ENCODE data around the gene GTF2F2.

GRCh38 chr13:45258334-45258675, 138.0 kb downstream of the GTF2F2 start:
- TF ChIP-seq POLR2AphosphoS5 (IDR thresholded peaks at IDR 0.05) (no peak), POLR2A (IDR thresholded peaks at IDR 0.05) (no peak)
- TF ChIP-seq, protein P1, sequence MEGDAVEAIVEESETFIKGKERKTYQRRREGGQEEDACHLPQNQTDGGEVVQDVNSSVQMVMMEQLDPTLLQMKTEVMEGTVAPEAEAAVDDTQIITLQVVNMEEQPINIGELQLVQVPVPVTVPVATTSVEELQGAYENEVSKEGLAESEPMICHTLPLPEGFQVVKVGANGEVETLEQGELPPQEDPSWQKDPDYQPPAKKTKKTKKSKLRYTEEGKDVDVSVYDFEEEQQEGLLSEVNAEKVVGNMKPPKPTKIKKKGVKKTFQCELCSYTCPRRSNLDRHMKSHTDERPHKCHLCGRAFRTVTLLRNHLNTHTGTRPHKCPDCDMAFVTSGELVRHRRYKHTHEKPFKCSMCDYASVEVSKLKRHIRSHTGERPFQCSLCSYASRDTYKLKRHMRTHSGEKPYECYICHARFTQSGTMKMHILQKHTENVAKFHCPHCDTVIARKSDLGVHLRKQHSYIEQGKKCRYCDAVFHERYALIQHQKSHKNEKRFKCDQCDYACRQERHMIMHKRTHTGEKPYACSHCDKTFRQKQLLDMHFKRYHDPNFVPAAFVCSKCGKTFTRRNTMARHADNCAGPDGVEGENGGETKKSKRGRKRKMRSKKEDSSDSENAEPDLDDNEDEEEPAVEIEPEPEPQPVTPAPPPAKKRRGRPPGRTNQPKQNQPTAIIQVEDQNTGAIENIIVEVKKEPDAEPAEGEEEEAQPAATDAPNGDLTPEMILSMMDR (IDR thresholded peaks at IDR 0.05), result no peak
